ENCODE results near the gene FHOD3. TPM values are rescaled to one million over a fixed set of nuclear protein-coding genes. Genes with fewer than 3 reads are reported as not detected.

FHOD3 gene
- total RNA-seq, result 0.40 TPM

- DNase-seq (ENCODE audit: low spot score) (peak; percentile 72), ATAC-seq (peak; percentile 94)
These were observed at the start of gene FHOD3 for GRCh38 chr18:36297417-36298125. Gene FHOD3, plus strand, starts transcription at chr18:36297713. Its CDS starts 123 bp downstream, at chr18:36297836.

DNA sequence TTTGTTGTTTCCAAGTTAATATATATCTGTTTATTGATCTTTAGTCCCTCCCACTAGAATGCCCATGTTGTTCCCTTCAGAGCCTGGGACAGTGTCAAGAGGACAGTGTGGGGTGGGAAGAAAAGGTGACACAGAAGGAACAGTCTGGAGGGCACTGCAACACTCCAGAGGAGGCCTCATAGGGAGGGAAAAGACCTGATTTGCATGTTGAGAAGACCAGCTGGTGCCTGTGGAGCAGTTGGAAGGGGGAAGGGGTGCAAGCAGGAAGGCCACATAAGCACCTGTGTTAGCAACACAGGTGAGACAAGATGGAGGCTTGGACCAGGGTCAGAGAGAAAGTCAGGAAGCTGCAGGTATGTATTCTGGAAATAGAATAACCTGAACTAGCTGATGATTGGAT is 48.1 kb upstream of the FHOD3 start:
- no peak for DNase-seq (ENCODE audit: low spot score)
- no peak for ATAC-seq

GRCh38 chr18:36250827-36251226 is 46.7 kb upstream of the FHOD3 start:
- no peak for ATAC-seq
- no peak for DNase-seq (ENCODE audit: low spot score)

- DNase-seq (ENCODE audit: low spot score), result no peak
- no peak for ATAC-seq
These were observed 42.3 kb upstream of the FHOD3 start for GRCh38 chr18:36255072-36255698.

DNA sequence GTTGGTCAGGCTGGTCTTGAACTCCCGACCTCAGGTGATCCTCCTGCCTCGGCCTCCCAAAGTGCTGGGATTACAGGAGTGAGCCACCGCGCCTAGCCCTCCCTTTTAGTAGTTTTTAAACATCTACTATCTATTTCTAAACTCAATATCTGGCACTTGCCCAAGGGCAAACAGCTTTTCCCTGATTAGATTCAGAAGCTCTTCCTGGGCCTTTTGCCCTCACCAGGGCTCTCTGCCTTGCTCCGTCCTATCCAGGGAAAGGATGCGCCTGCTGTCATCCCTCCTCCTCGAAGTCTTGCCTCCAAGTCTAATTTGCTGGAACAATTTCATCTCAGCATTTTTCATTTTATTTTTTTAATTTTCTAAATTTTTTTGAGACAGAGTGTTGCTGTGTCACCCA is 41.4 kb upstream of the FHOD3 start:
- DNase-seq (ENCODE audit: low spot score), result no peak
- ATAC-seq, result peak; percentile 78

DNA sequence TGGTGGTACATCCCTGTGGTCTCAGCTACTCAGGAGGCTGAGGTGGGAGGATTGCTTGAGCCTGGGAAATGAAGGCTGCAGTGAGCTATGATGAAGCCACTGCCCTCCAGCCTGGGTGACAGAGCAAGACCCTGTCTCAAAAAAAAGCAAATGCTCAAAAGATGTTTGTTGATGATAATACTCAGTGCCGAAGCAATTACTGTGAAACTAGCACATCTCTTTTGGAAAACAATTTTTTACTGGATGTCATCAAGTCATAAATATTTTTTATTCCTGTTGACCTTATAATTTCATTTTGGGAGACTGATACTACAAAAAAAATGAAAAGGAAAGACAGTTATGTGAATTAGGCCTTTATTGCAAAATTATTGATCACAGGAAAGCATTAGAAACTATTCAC is 34.5 kb upstream of the FHOD3 start:
- ATAC-seq (no peak), DNase-seq (ENCODE audit: low spot score) (no peak)

- ATAC-seq (no peak), DNase-seq (ENCODE audit: low spot score) (no peak)
These were observed 33.2 kb upstream of the FHOD3 start for GRCh38 chr18:36264283-36264682.

GRCh38 chr18:36265015-36265414 is 32.5 kb upstream of the FHOD3 start:
- ATAC-seq, result no peak
- DNase-seq (ENCODE audit: low spot score), result no peak

- ATAC-seq, result no peak
- DNase-seq (ENCODE audit: low spot score), result no peak
These were observed 28.4 kb upstream of the FHOD3 start for GRCh38 chr18:36269157-36269556.

GRCh38 chr18:36271153-36271552 is 26.4 kb upstream of the FHOD3 start:
- no peak for DNase-seq (ENCODE audit: low spot score)
- no peak for ATAC-seq

GRCh38 chr18:36273347-36273746 is 24.2 kb upstream of the FHOD3 start:
- ATAC-seq, result no peak
- DNase-seq (ENCODE audit: low spot score), result no peak

- no peak for DNase-seq (ENCODE audit: low spot score)
- no peak for ATAC-seq
These were observed 23.3 kb upstream of the FHOD3 start for GRCh38 chr18:36274083-36274715.

GRCh38 chr18:36275561-36275960 is 22.0 kb upstream of the FHOD3 start:
- DNase-seq (ENCODE audit: low spot score), result no peak
- ATAC-seq, result no peak

DNA sequence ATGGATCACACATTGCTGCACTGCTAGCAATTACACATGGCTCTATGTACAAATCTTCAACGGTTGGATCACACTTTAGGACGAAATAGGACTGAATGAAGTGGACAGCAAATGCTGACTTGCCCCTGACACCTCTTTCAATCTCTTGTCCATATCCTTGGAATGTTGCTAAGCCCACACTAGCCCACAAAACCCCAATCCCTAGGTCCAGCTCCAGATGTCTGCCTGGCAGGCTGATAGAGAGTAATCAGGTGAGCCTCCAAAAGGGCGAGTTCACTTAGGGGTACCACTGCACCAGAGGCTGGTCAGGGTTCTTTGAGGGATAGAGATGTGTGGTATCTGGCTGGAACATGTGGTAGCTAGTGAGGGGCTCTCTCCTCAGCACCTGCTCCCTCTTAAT is 18.5 kb upstream of the FHOD3 start:
- ATAC-seq (no peak), DNase-seq (ENCODE audit: low spot score) (no peak)

- ATAC-seq, result no peak
- DNase-seq (ENCODE audit: low spot score), result no peak
These were observed 15.6 kb upstream of the FHOD3 start for GRCh38 chr18:36281936-36282335.

DNA sequence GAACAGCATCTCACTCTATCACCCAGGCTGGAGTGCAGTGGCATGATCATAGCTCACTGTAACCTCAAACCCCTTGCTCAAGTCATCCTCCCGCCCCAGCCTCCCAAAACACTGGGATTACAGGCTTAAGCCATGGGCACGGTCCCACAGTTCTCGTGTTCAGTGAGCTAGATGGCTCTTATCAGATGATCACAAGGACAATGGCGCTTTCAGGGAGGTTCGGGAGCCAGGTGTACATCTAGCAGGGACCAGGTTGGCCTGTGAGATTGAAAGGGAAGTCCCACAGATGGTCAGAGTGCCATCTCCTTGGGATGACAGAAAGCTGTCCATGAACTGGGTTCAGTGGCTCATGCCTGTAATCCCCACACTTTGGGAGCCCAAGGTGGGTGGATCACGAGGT is 14.1 kb upstream of the FHOD3 start:
- ATAC-seq (peak; percentile 15), DNase-seq (ENCODE audit: low spot score) (no peak)

DNA sequence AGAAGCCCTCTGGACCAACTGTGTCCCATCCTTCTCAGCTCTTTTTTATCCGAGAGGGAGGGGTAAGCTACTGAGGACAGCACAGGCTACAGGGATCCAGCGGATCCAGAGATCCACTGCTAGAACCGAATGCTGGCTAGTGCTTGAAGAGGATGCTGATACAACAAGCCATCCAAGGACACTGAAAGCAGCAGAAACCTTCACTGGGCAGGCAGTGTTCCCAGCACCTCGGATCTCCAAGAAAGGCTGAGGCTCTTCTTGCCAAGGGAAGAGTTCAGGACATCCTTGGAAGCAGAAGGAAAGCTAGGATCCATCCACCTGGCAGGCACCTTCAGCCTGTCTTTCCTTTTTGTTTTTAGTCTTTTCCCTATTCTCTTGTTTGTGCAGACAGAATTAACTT is 13.2 kb upstream of the FHOD3 start:
- DNase-seq (ENCODE audit: low spot score) (no peak), ATAC-seq (peak; percentile 50)

DNA sequence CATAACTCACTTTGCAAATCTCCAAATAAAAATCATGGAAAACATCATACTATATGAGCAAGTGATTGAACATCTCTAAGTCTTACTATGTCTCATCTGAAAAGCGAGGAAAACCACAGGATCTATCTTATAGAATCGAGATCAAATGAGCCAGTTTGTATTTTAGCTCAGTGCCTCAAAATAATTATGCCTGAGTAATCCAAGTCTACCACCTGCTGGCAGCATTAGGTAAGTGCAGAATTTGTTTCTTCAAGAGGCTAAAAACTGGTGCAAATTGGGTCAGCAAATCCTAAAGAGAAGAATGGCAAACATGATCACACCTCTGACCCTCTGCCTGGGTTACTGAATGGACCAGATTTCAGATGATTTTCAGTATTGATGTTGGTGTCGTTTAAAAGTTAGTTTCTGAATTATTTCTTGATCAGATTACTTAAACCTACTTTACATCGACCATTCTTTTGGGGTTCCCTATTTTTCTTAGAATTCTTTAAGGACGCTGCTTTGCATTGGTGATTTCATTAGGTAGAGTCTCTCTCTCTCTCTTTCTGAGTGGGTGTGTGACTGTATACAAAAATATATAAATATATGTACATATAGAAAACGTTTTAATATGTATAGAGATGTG is 12.7 kb upstream of the FHOD3 start:
- ATAC-seq (peak; percentile 86), DNase-seq (ENCODE audit: low spot score) (no peak)

- DNase-seq (ENCODE audit: low spot score), result no peak
- no peak for ATAC-seq
These were observed 9.9 kb upstream of the FHOD3 start for GRCh38 chr18:36287653-36288052.

DNA sequence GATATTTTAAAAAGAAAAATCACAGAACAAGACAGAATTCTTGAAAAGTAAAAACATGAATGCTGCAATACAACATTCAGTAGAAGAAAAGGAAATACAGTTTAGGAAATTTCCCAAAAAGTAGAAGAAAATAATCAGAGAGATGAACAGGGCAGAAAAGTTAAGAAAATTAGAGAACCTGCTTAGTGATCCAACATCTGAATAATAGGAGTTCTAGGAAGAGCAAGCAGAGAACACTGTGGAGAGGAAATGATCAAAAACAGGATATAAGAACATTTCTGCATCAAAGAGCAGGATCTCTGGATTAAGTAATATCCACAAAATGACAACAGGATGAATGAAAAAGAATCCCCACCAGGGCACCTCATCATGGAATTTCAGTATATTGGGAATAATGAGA is 8.8 kb upstream of the FHOD3 start:
- ATAC-seq, result no peak

GRCh38 chr18:36294031-36294430 is 3.5 kb upstream of the FHOD3 start:
- ATAC-seq (no peak), DNase-seq (ENCODE audit: low spot score) (no peak)

More for the DNA sequence above, 8.8 kb upstream of the FHOD3 start:
- no peak for DNase-seq (ENCODE audit: low spot score)

DNA sequence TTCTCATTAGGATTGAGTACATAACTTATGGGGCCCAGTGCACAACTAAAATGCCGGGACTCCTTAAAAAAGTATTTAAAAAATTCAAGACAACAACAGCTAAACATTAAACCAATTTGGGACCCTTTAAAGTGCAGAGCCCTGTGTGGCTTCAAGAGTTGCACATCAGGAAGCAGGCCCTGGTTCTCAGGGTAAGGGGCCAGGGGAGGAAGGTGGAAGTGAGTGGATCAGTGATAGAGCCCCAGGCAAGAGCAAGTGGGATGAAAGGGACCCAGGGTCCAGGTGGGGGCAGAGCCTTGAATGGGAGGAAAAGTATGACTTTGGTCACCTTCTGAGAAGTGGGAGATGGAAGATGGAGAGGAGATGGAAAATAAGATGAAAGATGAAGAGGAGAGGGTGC is 2.3 kb upstream of the FHOD3 start:
- DNase-seq (ENCODE audit: low spot score), result no peak
- no peak for ATAC-seq

All from left lobe of liver (tissue), 2 donors.